KMS-11 (cell line): ENCODE results near the gene PEBP1.

Experiments
- H2AFZ ChIP-seq: fragments of 200-600 bp; sonication (generic); 2 replicates; pipeline ENCODE4 v1.6.1; 2016; ENCODE audit warnings: antibody characterized with exemption, mixed run types, low read depth
- H3K27ac ChIP-seq: fragments of 200-600 bp; sonication (generic); 2 replicates; pipeline ENCODE4 v1.6.1; 2016; ENCODE audit warnings: mild to moderate bottlenecking, mixed run types
- H3K27me3 ChIP-seq: fragments of 200-600 bp; sonication (generic); 2 replicates; pipeline ENCODE4 v1.6.1; 2017; ENCODE audit warnings: mild to moderate bottlenecking, low read depth, mixed run types, moderate library complexity; ENCODE audit not compliant: insufficient read depth
- H3K36me3 ChIP-seq: fragments of 200-600 bp; sonication (generic); 2 replicates; pipeline ENCODE4 v1.6.1; 2017; ENCODE audit warnings: mild to moderate bottlenecking, mixed run types; ENCODE audit not compliant: insufficient read depth
- H3K4me1 ChIP-seq: fragments of 200-600 bp; sonication (generic); 2 replicates; pipeline ENCODE4 v1.6.1; 2016; ENCODE audit warnings: mild to moderate bottlenecking, low read depth, mixed run types; ENCODE audit not compliant: poor library complexity, severe bottlenecking
- H3K4me2 ChIP-seq: fragments of 200-600 bp; sonication (generic); 2 replicates; pipeline ENCODE4 v1.7.0; 2016; ENCODE audit warnings: mild to moderate bottlenecking, mixed run types
- H3K4me3 ChIP-seq: fragments of 200-600 bp; sonication (generic); IDR thresholded peaks from 2 replicates; pipeline ENCODE4 v1.6.1; 2017; ENCODE audit warnings: low read depth, low read length, mixed read lengths; ENCODE audit not compliant: insufficient read depth
- H3K79me2 ChIP-seq: fragments of 200-600 bp; sonication (generic); 2 replicates; pipeline ENCODE4 v1.6.1; 2016; ENCODE audit warnings: low read depth, mixed run types; ENCODE audit not compliant: insufficient read depth
- H3K9ac ChIP-seq: fragments of 200-600 bp; sonication (generic); 2 replicates; pipeline ENCODE4 v1.6.1; 2016; ENCODE audit warnings: mild to moderate bottlenecking, mixed run types
- H4K20me1 ChIP-seq: fragments of 200-600 bp; sonication (generic); 2 replicates; pipeline ENCODE4 v1.6.1; 2016; ENCODE audit warnings: mild to moderate bottlenecking, mixed run types; ENCODE audit not compliant: insufficient read depth
- TF ChIP-seq, protein P1 (sequence below): fragments of 200-600 bp; sonication (generic); conservative IDR thresholded peaks from 2 replicates; pipeline ENCODE4 v1.6.1; 2017; ENCODE audit warnings: low read depth, mild to moderate bottlenecking, antibody characterized with exemption, low read length, moderate library complexity, mixed read lengths

The PEBP1 gene

DNA sequence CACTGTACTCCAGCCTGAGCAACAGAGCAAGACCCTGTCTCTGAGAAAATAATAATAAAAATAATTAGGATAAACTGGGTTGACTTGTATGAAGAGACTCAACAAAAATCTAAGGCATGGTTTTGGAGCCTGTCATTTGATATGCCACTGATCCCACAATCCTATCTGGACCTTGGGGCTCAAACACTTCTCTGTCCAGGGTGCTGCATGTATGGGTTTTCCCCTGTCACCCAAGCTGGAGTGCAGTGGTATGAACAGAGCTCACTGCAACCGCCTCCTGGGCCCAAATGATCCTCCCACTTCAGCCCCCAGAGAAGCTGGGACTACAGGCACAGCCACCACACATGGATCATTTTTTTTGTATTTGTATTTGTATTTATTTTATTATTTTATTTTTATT is 26.8 kb upstream of the PEBP1 start:
- no peak overlapping the region for H3K9ac ChIP-seq
- H3K27ac ChIP-seq, result no peak overlapping the region
- H3K4me1 ChIP-seq, result no peaks in the 10 kb centered on the region
- H3K79me2 ChIP-seq, result no peaks in the 10 kb centered on the region
- H3K36me3 ChIP-seq, result no peaks in the 10 kb centered on the region
- H4K20me1 ChIP-seq, result no peaks in the 10 kb centered on the region
- no peak overlapping the region for H2AFZ ChIP-seq
- no peaks in the 10 kb centered on the region for H3K27me3 ChIP-seq
- H3K4me3 ChIP-seq, result no peak overlapping the region
- H3K4me2 ChIP-seq, result no peak overlapping the region
- TF ChIP-seq, protein P1, sequence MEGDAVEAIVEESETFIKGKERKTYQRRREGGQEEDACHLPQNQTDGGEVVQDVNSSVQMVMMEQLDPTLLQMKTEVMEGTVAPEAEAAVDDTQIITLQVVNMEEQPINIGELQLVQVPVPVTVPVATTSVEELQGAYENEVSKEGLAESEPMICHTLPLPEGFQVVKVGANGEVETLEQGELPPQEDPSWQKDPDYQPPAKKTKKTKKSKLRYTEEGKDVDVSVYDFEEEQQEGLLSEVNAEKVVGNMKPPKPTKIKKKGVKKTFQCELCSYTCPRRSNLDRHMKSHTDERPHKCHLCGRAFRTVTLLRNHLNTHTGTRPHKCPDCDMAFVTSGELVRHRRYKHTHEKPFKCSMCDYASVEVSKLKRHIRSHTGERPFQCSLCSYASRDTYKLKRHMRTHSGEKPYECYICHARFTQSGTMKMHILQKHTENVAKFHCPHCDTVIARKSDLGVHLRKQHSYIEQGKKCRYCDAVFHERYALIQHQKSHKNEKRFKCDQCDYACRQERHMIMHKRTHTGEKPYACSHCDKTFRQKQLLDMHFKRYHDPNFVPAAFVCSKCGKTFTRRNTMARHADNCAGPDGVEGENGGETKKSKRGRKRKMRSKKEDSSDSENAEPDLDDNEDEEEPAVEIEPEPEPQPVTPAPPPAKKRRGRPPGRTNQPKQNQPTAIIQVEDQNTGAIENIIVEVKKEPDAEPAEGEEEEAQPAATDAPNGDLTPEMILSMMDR, result no peak

DNA sequence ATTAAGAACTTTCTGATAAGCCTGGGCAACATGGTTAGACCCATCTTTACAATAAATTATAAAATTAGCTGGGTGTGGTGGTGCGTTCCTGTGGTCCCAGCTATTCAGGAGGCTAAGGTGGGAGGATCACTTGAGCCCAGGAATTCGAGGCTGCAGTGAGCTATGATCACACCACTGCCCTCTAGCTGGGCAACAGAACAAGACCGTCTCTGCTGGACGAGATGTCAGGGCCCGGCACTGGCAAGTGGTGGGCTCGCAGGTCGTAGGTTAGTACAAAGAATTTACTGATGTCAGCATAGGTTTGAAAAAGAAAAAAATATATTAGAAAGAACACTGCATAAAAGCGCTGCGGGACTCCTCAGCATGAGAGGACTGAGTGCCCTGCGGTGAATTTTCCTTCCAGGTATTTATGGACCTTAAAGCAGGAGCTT is 16.5 kb upstream of the PEBP1 start:
- TF ChIP-seq, protein P1, result no peak
- Histone ChIP-seq H3K27ac (no peak overlapping the region), H3K4me3 (no peak overlapping the region), H2AFZ (no peak overlapping the region), H3K27me3 (no peaks in the 10 kb centered on the region), H3K4me2 (no peak overlapping the region), H4K20me1 (no peaks in the 10 kb centered on the region), H3K9ac (no peak overlapping the region), H3K36me3 (no peaks in the 10 kb centered on the region), H3K4me1 (peaks cover 13% of the 10 kb centered on the region), H3K79me2 (no peaks in the 10 kb centered on the region)

DNA sequence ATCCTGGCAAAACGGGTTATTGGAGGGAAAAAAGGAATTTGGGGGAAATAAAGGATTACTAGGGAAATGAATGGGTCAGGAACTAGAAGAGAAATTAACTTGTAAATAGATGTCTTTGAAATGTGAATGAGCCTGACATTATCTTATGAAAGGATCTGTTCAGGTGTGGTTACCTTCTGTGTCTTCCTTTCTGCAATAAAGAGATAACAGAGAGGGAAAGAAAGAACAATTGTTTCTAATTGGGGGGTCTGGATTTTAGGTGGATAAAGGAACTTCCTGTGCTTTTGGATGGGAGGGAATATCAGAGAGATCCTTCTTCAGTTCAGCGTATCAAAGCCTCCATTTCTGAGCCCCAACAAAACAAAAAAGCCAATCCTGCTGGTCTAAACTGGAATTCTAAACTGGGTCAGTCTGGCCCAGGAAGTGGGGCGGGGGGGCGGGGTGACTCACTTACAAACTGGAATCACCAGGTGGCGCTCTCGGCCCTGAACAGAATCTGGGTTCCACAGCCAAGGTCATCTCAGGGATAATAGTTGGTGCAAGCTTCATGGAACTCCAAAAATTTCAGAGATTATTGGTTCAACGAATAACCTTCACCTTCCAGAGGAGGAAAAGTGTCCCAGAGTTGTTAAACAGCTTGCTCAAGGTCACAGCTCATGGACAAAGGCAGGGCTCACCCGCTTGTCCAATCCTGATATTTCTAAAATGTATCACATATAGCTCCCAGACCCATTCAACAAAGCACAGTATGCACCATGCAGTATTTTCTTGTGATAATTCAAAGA is 15.2 kb upstream of the PEBP1 start:
- TF ChIP-seq, protein P1, result peak; percentile 42; the same call in 1 of the 2 replicates
- Histone ChIP-seq H3K27me3 (no peaks in the 10 kb centered on the region), H2AFZ (peak overlapping the region; percentile 36; the same call in 1 of the 2 replicates), H4K20me1 (no peaks in the 10 kb centered on the region), H3K36me3 (no peaks in the 10 kb centered on the region), H3K9ac (no peak overlapping the region; the same call in 1 of the 2 replicates), H3K4me1 (peaks cover 13% of the 10 kb centered on the region), H3K79me2 (no peaks in the 10 kb centered on the region), H3K4me2 (peak overlapping the region; percentile 23; the same call in 1 of the 2 replicates), H3K4me3 (no peak overlapping the region), H3K27ac (peak overlapping the region; percentile 51; the same call in 1 of the 2 replicates)

DNA sequence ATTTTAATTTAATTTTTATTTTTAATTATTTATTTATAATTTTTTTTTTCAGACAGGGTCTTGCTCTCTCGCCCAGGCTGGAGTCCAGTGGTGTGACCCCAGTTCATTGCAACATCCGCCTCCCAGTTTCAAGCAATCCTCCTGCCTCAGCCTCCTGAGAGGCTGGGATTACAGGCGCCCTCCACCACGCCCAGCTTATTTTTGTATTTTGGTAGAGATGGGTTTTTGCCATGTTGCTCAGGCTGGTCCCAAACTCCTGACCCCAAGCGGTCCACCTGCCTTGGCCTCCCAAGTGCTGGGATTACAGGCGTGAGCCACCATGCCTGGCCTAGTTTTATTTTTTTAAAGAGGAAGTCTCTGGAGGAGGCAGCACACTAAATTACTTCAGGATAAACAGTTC is 13.7 kb upstream of the PEBP1 start:
- Histone ChIP-seq H3K4me2 (no peak overlapping the region), H3K4me1 (peaks cover 13% of the 10 kb centered on the region), H3K27ac (no peak overlapping the region), H4K20me1 (no peaks in the 10 kb centered on the region), H3K27me3 (no peaks in the 10 kb centered on the region), H3K36me3 (no peaks in the 10 kb centered on the region), H2AFZ (no peak overlapping the region), H3K9ac (no peak overlapping the region), H3K4me3 (no peak overlapping the region), H3K79me2 (no peaks in the 10 kb centered on the region)
- TF ChIP-seq, protein P1, result no peak
